K562 (cell line): ENCODE results near the gene LAMB4. TPM values are rescaled to one million over a fixed set of nuclear protein-coding genes. Genes with fewer than 3 reads are reported as not detected.

Experiments
- ATAC-seq: fragments of 200-7000 bp; cut with Tn5 transposase; 3 replicates; pipeline ENCODE4 v1.9.1; 2020; ENCODE audit warnings: moderate library complexity
- BruUV-seq: library from RNA; stranded (reverse); fragments of 400-500 nt; replicated peaks from 2 replicates; lab custom pipeline; 2021; lab: Mats Ljungman, UMichigan
- CTCF ChIA-PET: fragments of 300-600 bp; formaldehyde crosslinking; extraction: SDS; loops from one replicate; lab custom pipeline; 2021; ENCODE audit warnings: low intra/inter-chr PET ratio; lab: Yijun Ruan, JAX
- POLR2A ChIA-PET: fragments of 300-600, 350-650 bp; sonication (Branson Sonifier 250); formaldehyde crosslinking; extraction: SDS; loops from one replicate; lab custom pipeline; 2021; ENCODE audit warnings: antibody characterized with exemption, inconsistent platforms; lab: Yijun Ruan, JAX
- DNase-seq, 4 experiments: peaks; one replicate each; pipeline versions ENCODE4 v3.0.0 to v3.0.0-alpha.2; 2011 to 2018; ENCODE audit warnings: low spot score in 3 of 4, mixed read lengths in 3 of 4; ENCODE audit errors: extremely low read depth in 1 of 4
- FAIRE-seq: peaks from 2 replicates; lab custom pipeline; 2011; peaks lifted over from hg19 to GRCh38; lab: Jason Lieb, UNC
- H2AFZ ChIP-seq: 2 replicates; pipeline ENCODE4 v1.6.0; 2011; ENCODE audit warnings: low read depth, low read length, control low read depth, inconsistent platforms
- H3K27ac ChIP-seq: fragments of 200-600 bp; 3 replicates; pipeline ENCODE4 v1.8.0; 2011; ENCODE audit warnings: low read depth, mild to moderate bottlenecking, control low read depth, inconsistent platforms, low read length, moderate library complexity, mixed read lengths; ENCODE audit errors: extremely low read depth
- H3K27me3 ChIP-seq, 2 experiments: fragments of 300-600 bp in 1 of 2; 2 replicates in 1 of 2; 3 replicates in 1 of 2; pipeline versions ENCODE4 v1.6.0 to v1.8.0; 2011; ENCODE audit warnings: inconsistent platforms in 2 of 2, low read length in 2 of 2, mild to moderate bottlenecking in 1 of 2, mixed read lengths in 1 of 2, moderate library complexity in 1 of 2; ENCODE audit not compliant: control insufficient read depth in 2 of 2, insufficient read depth in 2 of 2
- H3K36me3 ChIP-seq: fragments of 300-600 bp; 3 replicates; pipeline ENCODE4 v1.8.0; 2011; ENCODE audit warnings: mild to moderate bottlenecking, low read length, inconsistent platforms; ENCODE audit not compliant: control insufficient read depth, insufficient read depth
- H3K4me1 ChIP-seq, 2 experiments: fragments of 200-600 bp in 1 of 2; replicated peaks in 1 of 2; 2 replicates in 1 of 2; 3 replicates in 1 of 2; pipeline versions ENCODE4 v1.5.1 to v1.8.0; 2011; ENCODE audit warnings: inconsistent platforms in 2 of 2, low read length in 2 of 2, mild to moderate bottlenecking in 1 of 2, mixed read lengths in 1 of 2, moderate library complexity in 1 of 2; ENCODE audit not compliant: control insufficient read depth in 2 of 2, insufficient read depth in 2 of 2
- H3K4me2 ChIP-seq: 2 replicates; pipeline ENCODE4 v1.6.1; 2011; ENCODE audit warnings: low read length, control low read depth, inconsistent platforms, mixed read lengths; ENCODE audit not compliant: insufficient read depth
- H3K4me3 ChIP-seq: fragments of 200-600 bp; sonication (generic), shearing (Covaris generic); 2 replicates; pipeline ENCODE4 v1.5.1; 2016; ENCODE audit warnings: control low read depth, inconsistent platforms
- H3K79me2 ChIP-seq: fragments of 200-600 bp; 3 replicates; pipeline ENCODE4 v1.8.0; 2011; ENCODE audit warnings: low read length, inconsistent platforms; ENCODE audit not compliant: control insufficient read depth, insufficient read depth
- H3K9ac ChIP-seq, 2 experiments: 2 replicates each; pipeline versions ENCODE4 v1.6.0 to v1.6.1; 2011; ENCODE audit warnings: low read depth in 2 of 2, low read length in 2 of 2, control low read depth in 1 of 2, inconsistent platforms in 1 of 2, mild to moderate bottlenecking in 1 of 2, mixed read lengths in 1 of 2; ENCODE audit not compliant: insufficient read depth in 1 of 2
- H3K9me1 ChIP-seq: one replicate; pipeline ENCODE4 v1.6.0; 2011; ENCODE audit warnings: inconsistent platforms, mild to moderate bottlenecking, low read length, moderate library complexity; ENCODE audit not compliant: control insufficient read depth, insufficient read depth
- H3K9me3 ChIP-seq: replicated peaks from 2 replicates; pipeline ENCODE4 v1.5.1; 2011; ENCODE audit warnings: low read depth, low read length, inconsistent platforms; ENCODE audit not compliant: control insufficient read depth, insufficient read depth
- H4K20me1 ChIP-seq: replicated peaks from 2 replicates; pipeline ENCODE4 v1.6.1; 2011; ENCODE audit warnings: low read length, inconsistent platforms, mixed read lengths; ENCODE audit not compliant: control insufficient read depth, insufficient read depth
- CBFA2T3 ChIP-seq: fragments of 450-650 bp; IDR thresholded peaks from 2 replicates; pipeline ENCODE4 v1.6.1; 2017
- CCAR2 ChIP-seq: fragments of 200-400 bp; formaldehyde crosslinking; IDR thresholded peaks from 2 replicates; pipeline ENCODE4 v1.6.1; 2017; ENCODE audit warnings: mild to moderate bottlenecking, low read depth, low read length
- CHD2 ChIP-seq: IDR thresholded peaks from 2 replicates; pipeline ENCODE4 v1.6.1; 2011; ENCODE audit warnings: low read depth, low read length
- DACH1 ChIP-seq: fragments of 450-650 bp; IDR thresholded peaks from 2 replicates; pipeline ENCODE4 v1.6.1; 2018; ENCODE audit not compliant: partially characterized antibody
- IFI16 ChIP-seq: fragments of 250-450 bp; sonication (Bioruptor Pico); IDR thresholded peaks from 2 replicates; pipeline ENCODE4 v2.1.2; 2022; ENCODE audit warnings: mild to moderate bottlenecking, inconsistent platforms
- POLR3A ChIP-seq: IDR thresholded peaks from 2 replicates; pipeline ENCODE4 v1.6.1; 2011; ENCODE audit warnings: borderline replicate concordance, mild to moderate bottlenecking, moderate library complexity; ENCODE audit not compliant: insufficient read length, insufficient read depth; ENCODE audit errors: extremely low read depth
- SPI1 ChIP-seq: IDR thresholded peaks from 2 replicates; pipeline ENCODE4 v1.6.1; 2011; ENCODE audit warnings: low read depth, low read length, control low read depth, borderline replicate concordance
- ZNF175 ChIP-seq: fragments of 200-800 bp; sonication (Bioruptor generic); IDR thresholded peaks from 2 replicates; pipeline ENCODE4 v1.6.1; 2016; ENCODE audit warnings: low read depth, mild to moderate bottlenecking, missing genetic modification characterization, missing compliant biosample characterization
- ZNF184 ChIP-seq: sonication (generic); formaldehyde crosslinking; IDR thresholded peaks from 2 replicates; pipeline ENCODE4 v1.5.0; 2020; ENCODE audit warnings: missing genetic modification reagents
- ZNF696 ChIP-seq: fragments of 250-450 bp; sonication (Bioruptor Pico); conservative IDR thresholded peaks from 2 replicates; pipeline ENCODE4 v1.4.0; 2020; ENCODE audit warnings: mild to moderate bottlenecking, moderate library complexity
- ZNF830 ChIP-seq: fragments of 250-450 bp; sonication (Bioruptor Pico); IDR thresholded peaks from 2 replicates; pipeline ENCODE4 v1.5.0; 2021; ENCODE audit warnings: mild to moderate bottlenecking
- ZSCAN29 ChIP-seq: fragments of 450-650 bp; IDR thresholded peaks from 2 replicates; pipeline ENCODE4 v1.6.1; 2017
- WGBS: fragments of 100-300 bp; shearing (Covaris generic); methylation state at CpG from one replicate; pipeline ENCODE4 v1.1.6; 2016; ENCODE audit warnings: low coverage, mixed read lengths; ENCODE audit not compliant: insufficient coverage; ENCODE audit errors: missing lambda C conversion rate; 5-methylcytosine and 5-hydroxymethylcytosine counted together
- in situ Hi-C: fragments of 300-500 bp; cut with MboI; formaldehyde crosslinking; loops from 4 replicates; pipeline ENCODE4 v1.15.0; 2018; ENCODE audit warnings: inconsistent platforms, mixed read lengths
- intact Hi-C: fragments of 100-400 bp; cut with micrococcal nuclease; formaldehyde crosslinking; loops from 2 replicates; pipeline ENCODE4 v1.14.2; 2022
- polyA plus RNA-seq, 8 experiments: library from polyadenylated mRNA; depleted of rRNA in 4 of 8; stranded (reverse) in 5 of 8; unstranded in 3 of 8; fragments of >200 nt; fragmentation: Nextera tagmentation in 2 of 8; fragmentation: Illumina TruSeq in 1 of 8; extraction: Ambion mirVana in 2 of 8; extraction: Trizol in 1 of 8; gene quantifications; 2 replicates each; pipeline versions ENCODE4 v1.2.1 to v1.2.3, GENCODE V29; 2011 to 2014; ENCODE audit warnings: inconsistent platforms in 1 of 8, missing spikeins in 1 of 8
- total RNA-seq, 7 experiments: library from RNA; depleted of rRNA in 6 of 7; stranded (reverse); fragments of >200 nt in 6 of 7; fragmentation: Illumina TruSeq in 2 of 7; extraction: Trizol in 2 of 7; gene quantifications; 2 replicates each; pipeline versions ENCODE4 v1.2.1 to v1.2.3, GENCODE V29; 2011 to 2021; ENCODE audit warnings: low replicate concordance in 1 of 7
- TF ChIP-seq, protein P1 (sequence below): sonication (generic); formaldehyde crosslinking; IDR thresholded peaks from 2 replicates; pipeline ENCODE4 v1.8.0; 2022; ENCODE audit warnings: mild to moderate bottlenecking, missing genetic modification reagents, borderline replicate concordance

The LAMB4 gene
- total and polyA plus RNA-seq, 9 of the 15 experiments (the other 6 are each of a cell fraction or from before 2014, with no cell fraction given) = 0.06 to 0.13 (median 0.07) TPM; not detected in 6

DNA sequence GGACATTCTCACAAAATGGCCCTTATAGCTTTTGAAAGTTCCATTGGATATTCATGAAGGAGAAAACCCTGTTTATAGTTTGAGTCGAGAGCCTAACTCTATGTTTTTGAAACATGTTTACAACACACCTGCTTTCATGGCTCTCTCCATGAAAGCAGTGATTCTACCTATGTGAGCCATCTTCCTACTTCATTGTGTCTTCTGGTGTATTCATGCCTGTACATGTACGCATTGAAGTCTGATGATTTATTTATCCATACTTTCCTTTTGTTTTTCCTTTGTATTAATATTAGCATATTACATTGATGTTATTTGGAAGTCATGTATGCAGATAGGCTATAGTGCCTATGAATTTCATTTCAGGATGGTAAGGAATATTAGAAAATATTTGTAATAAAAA, 58.0 kb downstream of the LAMB4 start:
- no peak for FAIRE-seq
- no TSS peak for BruUV-seq
- Histone ChIP-seq H3K36me3 (no peaks in the 10 kb centered on the region), H3K79me2 (no peaks in the 10 kb centered on the region), H3K4me2 (no peak overlapping the region), H3K9me1 (no peaks in the 10 kb centered on the region), H3K4me1 (peaks cover 12 to 40% of the 10 kb centered on the region in 2 experiments), H3K27ac (no peak overlapping the region), H4K20me1 (no peaks in the 10 kb centered on the region), H3K4me3 (no peak overlapping the region), H3K27me3 (no peaks in the 10 kb centered on the region), H3K9me3 (no peaks in the 10 kb centered on the region), H2AFZ (0 out of 2 replicates have a peak overlapping the region, but pooled peaks have one; percentile 10), H3K9ac (no peak overlapping the region)
- ATAC-seq = no peak
- ChIA-PET POLR2A (interaction anchor here (0.9 to 1.3 kb wide), 3 partner anchors 9 to 120 kb away, joined by 3 to 5 read pairs (median 3); no protein-coding TSS in a partner anchor), CTCF (no interaction called here)
- DNase-seq = no peak
- WGBS = 71% methylated on average over 2 of the region's 2 CpGs
- in situ Hi-C loops = no loop called here
- intact Hi-C loops = no loop called here
- no peak for TF ChIP-seq ZSCAN29
- no peak for TF ChIP-seq POLR3A
- TF ChIP-seq ZNF830 (CRISPR knock-in tag) = no peak

DNA sequence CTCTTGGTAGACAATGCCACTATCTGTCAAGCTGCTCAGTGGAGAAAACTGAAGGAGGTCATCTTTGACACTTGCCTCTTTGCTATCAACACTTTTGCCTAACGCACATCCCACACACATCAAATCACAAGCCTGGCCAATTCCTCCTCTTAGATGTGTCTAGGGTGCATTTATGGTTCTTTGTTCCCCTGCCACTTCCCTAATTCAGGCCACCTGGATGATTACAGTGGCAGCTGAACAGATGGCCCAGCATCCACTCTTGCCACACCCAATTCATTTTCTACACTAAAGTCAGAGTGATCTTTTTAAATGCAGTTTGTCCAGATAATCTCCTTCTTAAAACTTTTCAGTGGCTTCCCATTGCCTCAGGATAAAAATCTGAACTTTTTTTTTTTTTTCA, 58.6 kb downstream of the LAMB4 start:
- no peaks in the 10 kb centered on the region for H3K27me3 ChIP-seq
- 4% methylated on average over 1 of the region's 1 CpG for WGBS

More for the DNA sequence above, 58.6 kb downstream of the LAMB4 start:
- H3K27ac ChIP-seq = no peak overlapping the region
- FAIRE-seq (no peak), DNase-seq (no peak), ATAC-seq (no peak)
- no TSS peak for BruUV-seq
- H3K4me1 ChIP-seq = peaks cover 12 to 35% of the 10 kb centered on the region in 2 experiments
- H3K79me2 ChIP-seq = no peaks in the 10 kb centered on the region
- TF ChIP-seq CHD2 (no peak), DACH1 (no peak), SPI1 (peak; percentile 83), ZNF184 (no peak), ZNF696 (CRISPR knock-in tag) (no peak), ZNF175 (CRISPR knock-in tag) (no peak), CCAR2 (no peak), CBFA2T3 (0 out of 2 replicates have a peak, but pooled peaks have one; percentile 9), IFI16 (CRISPR knock-in tag) (no peak)
- TF ChIP-seq, protein P1, sequence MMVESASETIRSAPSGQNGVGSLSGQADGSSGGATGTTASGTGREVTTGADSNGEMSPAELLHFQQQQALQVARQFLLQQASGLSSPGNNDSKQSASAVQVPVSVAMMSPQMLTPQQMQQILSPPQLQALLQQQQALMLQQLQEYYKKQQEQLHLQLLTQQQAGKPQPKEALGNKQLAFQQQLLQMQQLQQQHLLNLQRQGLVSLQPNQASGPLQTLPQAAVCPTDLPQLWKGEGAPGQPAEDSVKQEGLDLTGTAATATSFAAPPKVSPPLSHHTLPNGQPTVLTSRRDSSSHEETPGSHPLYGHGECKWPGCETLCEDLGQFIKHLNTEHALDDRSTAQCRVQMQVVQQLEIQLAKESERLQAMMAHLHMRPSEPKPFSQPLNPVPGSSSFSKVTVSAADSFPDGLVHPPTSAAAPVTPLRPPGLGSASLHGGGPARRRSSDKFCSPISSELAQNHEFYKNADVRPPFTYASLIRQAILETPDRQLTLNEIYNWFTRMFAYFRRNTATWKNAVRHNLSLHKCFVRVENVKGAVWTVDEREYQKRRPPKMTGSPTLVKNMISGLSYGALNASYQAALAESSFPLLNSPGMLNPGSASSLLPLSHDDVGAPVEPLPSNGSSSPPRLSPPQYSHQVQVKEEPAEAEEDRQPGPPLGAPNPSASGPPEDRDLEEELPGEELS = no peak
- no peaks in the 10 kb centered on the region for H3K9me3 ChIP-seq
- CTCF ChIA-PET = no interaction called here
- POLR2A ChIA-PET = interaction anchor here (1.3 kb wide), 1 partner anchor 9 kb away, joined by 5 read pairs; no protein-coding TSS in a partner anchor
- no peaks in the 10 kb centered on the region for H3K36me3 ChIP-seq
- in situ Hi-C loops (no loop called here), intact Hi-C loops (no loop called here)
- no peak overlapping the region for H3K9ac ChIP-seq
- H3K4me3 ChIP-seq = no peak overlapping the region
- no peaks in the 10 kb centered on the region for H3K9me1 ChIP-seq
- H4K20me1 ChIP-seq = no peaks in the 10 kb centered on the region
- no peak overlapping the region for H3K4me2 ChIP-seq
- no peak overlapping the region for H2AFZ ChIP-seq
